ENCODE measurements around the gene DOK5.

Gene DOK5

DNA sequence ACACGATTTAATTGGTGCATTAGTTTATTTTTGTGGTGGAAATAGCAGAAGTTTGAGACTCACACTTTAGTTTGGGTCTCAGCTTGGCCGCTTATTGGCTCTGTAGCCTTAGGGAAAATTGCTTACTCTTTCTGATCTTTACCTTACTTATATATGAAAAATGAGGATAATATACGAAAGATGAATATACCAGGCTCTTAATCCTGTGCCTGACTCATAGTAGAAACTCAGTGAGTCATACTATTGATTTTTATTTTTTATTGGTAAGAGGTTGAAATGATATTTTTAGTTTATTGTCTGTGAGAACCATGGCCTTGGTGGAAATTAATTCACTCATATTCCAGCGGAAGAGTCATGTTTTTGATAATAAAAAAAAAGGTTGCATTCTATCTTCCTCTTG, 11.2 kb downstream of the DOK5 start:
- Histone ChIP-seq H3K4me3 (replicated peaks; ENCODE audit: low read depth, low read length) (no peak overlapping the region), H3K36me3 (ENCODE audit: control insufficient read depth, insufficient read depth, low read length) (no peaks in the 10 kb centered on the region), H3K27me3 (replicated peaks; ENCODE audit: control insufficient read depth, insufficient read depth, low read length) (no peaks in the 10 kb centered on the region)
- TF ChIP-seq CTCF (IDR thresholded peaks at IDR 0.05; ENCODE audit: insufficient read depth, low read length, poor library complexity, severe bottlenecking) = no peak
- DNase-seq (ENCODE audit: extremely low read depth, insufficient read length) = no peak

- no peak overlapping the region for H3K4me3 ChIP-seq (replicated peaks; ENCODE audit: low read depth, low read length)
- no peak for DNase-seq (ENCODE audit: extremely low read depth, insufficient read length)
- H3K27me3 ChIP-seq (replicated peaks; ENCODE audit: control insufficient read depth, insufficient read depth, low read length) = no peaks in the 10 kb centered on the region
- H3K36me3 ChIP-seq (ENCODE audit: control insufficient read depth, insufficient read depth, low read length) = no peaks in the 10 kb centered on the region
- TF ChIP-seq CTCF (IDR thresholded peaks at IDR 0.05; ENCODE audit: insufficient read depth, low read length, poor library complexity, severe bottlenecking) = no peak
These were observed 13.0 kb downstream of the DOK5 start for GRCh38 chr20:54488442-54488841.

DNA sequence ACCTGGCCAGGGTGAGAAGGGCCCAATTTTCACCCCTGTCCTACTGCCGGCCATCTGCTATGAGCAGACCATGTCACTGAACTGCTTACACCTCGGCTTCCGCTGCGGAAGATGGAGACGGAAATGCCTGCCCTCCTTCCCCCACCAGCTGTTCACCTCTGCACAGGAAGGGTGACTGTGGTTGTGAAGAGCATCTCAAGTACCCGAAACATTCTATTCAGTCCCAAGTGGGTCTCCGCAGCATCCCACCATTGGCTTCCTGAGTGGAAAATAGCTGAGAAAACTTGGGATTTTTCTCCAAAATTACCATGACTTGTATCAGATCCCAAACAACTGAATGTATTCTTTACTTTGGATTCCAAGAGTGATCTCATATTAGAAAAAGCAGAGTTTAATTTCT, 16.1 kb downstream of the DOK5 start:
- DNase-seq (ENCODE audit: extremely low read depth, insufficient read length) = no peak
- TF ChIP-seq CTCF (IDR thresholded peaks at IDR 0.05; ENCODE audit: insufficient read depth, low read length, poor library complexity, severe bottlenecking) = no peak
- Histone ChIP-seq H3K4me3 (replicated peaks; ENCODE audit: low read depth, low read length) (no peak overlapping the region), H3K36me3 (ENCODE audit: control insufficient read depth, insufficient read depth, low read length) (no peaks in the 10 kb centered on the region), H3K27me3 (replicated peaks; ENCODE audit: control insufficient read depth, insufficient read depth, low read length) (no peaks in the 10 kb centered on the region)

GRCh38 chr20:54494303-54495006, 19.1 kb downstream of the DOK5 start:
- TF ChIP-seq CTCF (IDR thresholded peaks at IDR 0.05; ENCODE audit: insufficient read depth, low read length, poor library complexity, severe bottlenecking) = no peak

GRCh38 chr20:54497931-54498718, 22.7 kb downstream of the DOK5 start:
- no peak overlapping the region for H3K4me3 ChIP-seq (replicated peaks; ENCODE audit: low read depth, low read length)

More at GRCh38 chr20:54494303-54495006, 19.1 kb downstream of the DOK5 start:
- Histone ChIP-seq H3K4me3 (replicated peaks; ENCODE audit: low read depth, low read length) (no peak overlapping the region), H3K36me3 (ENCODE audit: control insufficient read depth, insufficient read depth, low read length) (no peaks in the 10 kb centered on the region), H3K27me3 (replicated peaks; ENCODE audit: control insufficient read depth, insufficient read depth, low read length) (no peaks in the 10 kb centered on the region)
- DNase-seq (ENCODE audit: extremely low read depth, insufficient read length) = no peak

More at GRCh38 chr20:54497931-54498718, 22.7 kb downstream of the DOK5 start:
- H3K36me3 ChIP-seq (ENCODE audit: control insufficient read depth, insufficient read depth, low read length) = no peaks in the 10 kb centered on the region
- no peak for DNase-seq (ENCODE audit: extremely low read depth, insufficient read length)
- TF ChIP-seq CTCF (IDR thresholded peaks at IDR 0.05; ENCODE audit: insufficient read depth, low read length, poor library complexity, severe bottlenecking) = no peak
- no peaks in the 10 kb centered on the region for H3K27me3 ChIP-seq (replicated peaks; ENCODE audit: control insufficient read depth, insufficient read depth, low read length)
